HFFc6 (cell line): ENCODE measurements around the gene VEGFC. TPM values are rescaled to one million over a fixed set of nuclear protein-coding genes. Genes with fewer than 3 reads are reported as not detected.

Source experiments
- DNase-seq: peaks from one replicate; pipeline ENCODE4 v3.0.0-alpha.2; 2018
- H3K27ac Mint-ChIP-seq: 2 replicates; pipeline ENCODE4 v1.8.0; 2020; ENCODE audit warnings: mild to moderate bottlenecking, mixed read lengths
- H3K27me3 Mint-ChIP-seq: 2 replicates; pipeline ENCODE4 v1.8.0; 2021; ENCODE audit warnings: mild to moderate bottlenecking, moderate library complexity, mixed read lengths; ENCODE audit not compliant: insufficient read depth
- H3K36me3 Mint-ChIP-seq: 2 replicates; pipeline ENCODE4 v1.8.0; 2021; ENCODE audit warnings: low read depth, mixed read lengths
- H3K4me1 Mint-ChIP-seq: 2 replicates; pipeline ENCODE4 v1.8.0; 2020; ENCODE audit warnings: low read depth, mixed read lengths
- H3K4me3 Mint-ChIP-seq: 2 replicates; pipeline ENCODE4 v1.8.0; 2020; ENCODE audit warnings: mild to moderate bottlenecking, moderate library complexity, mixed read lengths
- H3K9me3 Mint-ChIP-seq: 2 replicates; pipeline ENCODE4 v1.8.0; 2020; ENCODE audit warnings: mild to moderate bottlenecking, mixed read lengths
- total RNA-seq, 6 experiments: library from RNA; stranded (reverse); fragmentation: NEBNext Ultra II Directional; extraction: Animal tissue kit (Norgen Biotek cat#: 25700); gene quantifications; 2 replicates in 1 of 6; 3 replicates in 5 of 6; pipeline ENCODE4 v1.2.3, GENCODE V29; 2021
- TF ChIP-seq, protein P1 (sequence below): fragments of 200-600 bp; sonication (generic); IDR thresholded peaks from 2 replicates; pipeline ENCODE4 v1.5.0; 2021; ENCODE audit warnings: antibody characterized with exemption, mild to moderate bottlenecking

Gene VEGFC
- total RNA-seq, 6 experiments from 2014 or later, result 323 to 374 (median 351) TPM

- Mint-ChIP-seq H3K36me3 (peaks cover 7% of the 10 kb centered on the region), H3K27me3 (peaks cover 7% of the 10 kb centered on the region), H3K9me3 (peaks cover 3% of the 10 kb centered on the region; the same call in 1 of the 2 replicates), H3K27ac (peak overlapping the region; percentile 53; the same call in 1 of the 2 replicates), H3K4me3 (no peak overlapping the region), H3K4me1 (peaks cover 50% of the 10 kb centered on the region)
- no peak for DNase-seq
- TF ChIP-seq, protein P1, sequence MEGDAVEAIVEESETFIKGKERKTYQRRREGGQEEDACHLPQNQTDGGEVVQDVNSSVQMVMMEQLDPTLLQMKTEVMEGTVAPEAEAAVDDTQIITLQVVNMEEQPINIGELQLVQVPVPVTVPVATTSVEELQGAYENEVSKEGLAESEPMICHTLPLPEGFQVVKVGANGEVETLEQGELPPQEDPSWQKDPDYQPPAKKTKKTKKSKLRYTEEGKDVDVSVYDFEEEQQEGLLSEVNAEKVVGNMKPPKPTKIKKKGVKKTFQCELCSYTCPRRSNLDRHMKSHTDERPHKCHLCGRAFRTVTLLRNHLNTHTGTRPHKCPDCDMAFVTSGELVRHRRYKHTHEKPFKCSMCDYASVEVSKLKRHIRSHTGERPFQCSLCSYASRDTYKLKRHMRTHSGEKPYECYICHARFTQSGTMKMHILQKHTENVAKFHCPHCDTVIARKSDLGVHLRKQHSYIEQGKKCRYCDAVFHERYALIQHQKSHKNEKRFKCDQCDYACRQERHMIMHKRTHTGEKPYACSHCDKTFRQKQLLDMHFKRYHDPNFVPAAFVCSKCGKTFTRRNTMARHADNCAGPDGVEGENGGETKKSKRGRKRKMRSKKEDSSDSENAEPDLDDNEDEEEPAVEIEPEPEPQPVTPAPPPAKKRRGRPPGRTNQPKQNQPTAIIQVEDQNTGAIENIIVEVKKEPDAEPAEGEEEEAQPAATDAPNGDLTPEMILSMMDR, result no peak; the same call in 1 of the 2 replicates
These were observed 156.4 kb downstream of the VEGFC start for GRCh38 chr4:176636292-176636691.

DNA sequence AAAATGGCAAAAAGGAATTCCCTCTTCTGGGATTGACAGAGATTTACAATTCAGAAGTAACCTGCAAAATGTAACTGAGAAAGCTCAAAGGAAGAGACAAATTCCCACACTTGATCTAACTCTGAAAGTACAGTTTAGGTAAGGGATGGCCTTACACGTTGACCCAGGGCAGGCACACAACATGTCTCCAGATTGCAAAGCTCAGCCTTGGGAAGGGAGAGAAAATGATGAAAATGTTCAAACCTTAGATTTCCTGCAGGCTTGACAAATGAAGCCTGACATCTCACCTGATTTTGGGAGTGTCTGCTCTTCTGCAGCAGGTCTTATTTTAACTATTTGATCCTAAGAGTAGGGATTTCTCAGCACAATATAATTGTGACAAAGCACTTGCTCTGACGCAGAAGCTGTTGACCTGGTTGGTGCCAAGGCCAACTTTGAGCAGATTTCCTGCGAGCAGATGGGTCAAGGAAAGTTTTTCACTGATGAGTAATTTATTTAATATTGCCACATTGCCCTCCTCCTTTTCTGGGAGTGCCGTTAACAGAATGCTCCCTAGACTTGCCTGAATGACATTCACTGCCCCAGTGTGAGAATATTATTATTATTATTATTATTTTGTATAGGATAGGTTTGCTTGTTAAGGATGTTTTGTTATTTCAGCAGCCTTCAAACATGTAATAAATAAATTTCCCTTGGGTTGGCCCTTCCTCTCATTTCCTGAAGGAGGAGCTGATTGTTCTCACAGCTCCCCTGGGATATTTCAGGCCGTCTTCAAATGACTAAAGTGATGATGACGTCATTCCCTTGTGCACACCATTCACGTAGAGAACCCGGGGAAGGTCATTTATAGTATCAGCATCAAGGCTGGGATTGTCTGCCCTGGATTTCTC lies 157.1 kb downstream of the VEGFC start:
- H3K4me1 Mint-ChIP-seq, result peaks cover 43% of the 10 kb centered on the region
- DNase-seq, result peak; percentile 63
- H3K9me3 Mint-ChIP-seq, result peaks cover 3% of the 10 kb centered on the region; the same call in 1 of the 2 replicates
- TF ChIP-seq, protein P1, result no peak; the same call in 1 of the 2 replicates
- no peak overlapping the region; the same call in 1 of the 2 replicates for H3K4me3 Mint-ChIP-seq
- peaks cover 5% of the 10 kb centered on the region for H3K27me3 Mint-ChIP-seq
- H3K36me3 Mint-ChIP-seq, result peaks cover 7% of the 10 kb centered on the region
- H3K27ac Mint-ChIP-seq, result peak overlapping the region; percentile 53; the same call in 1 of the 2 replicates
